HG02763 (cell line): ENCODE data around the gene HERPUD1.
"Not testable (repeated sequence)": the region's sequence is repeated elsewhere in the genome, so short reads cannot be mapped to it uniquely, and the experiment has no call there.

ENCODE experiments used
- ATAC-seq: cut with Tn5 transposase; IDR thresholded peaks from one replicate; pipeline ENCODE4 v1.9.1; 2021; ENCODE audit warnings: mild to moderate bottlenecking, moderate library complexity; ENCODE audit not compliant: unreplicated experiment

HERPUD1 gene

GRCh38 chr16:56933828-56934598 lies 2.1 kb downstream of the HERPUD1 start:
- no peak for ATAC-seq

- not testable (repeated sequence) for ATAC-seq
Observed at GRCh38 chr16:56934599-56935145, 2.7 kb downstream of the HERPUD1 start.

- ATAC-seq = no peak
Observed at GRCh38 chr16:56935201-56935600, 3.3 kb downstream of the HERPUD1 start.

DNA sequence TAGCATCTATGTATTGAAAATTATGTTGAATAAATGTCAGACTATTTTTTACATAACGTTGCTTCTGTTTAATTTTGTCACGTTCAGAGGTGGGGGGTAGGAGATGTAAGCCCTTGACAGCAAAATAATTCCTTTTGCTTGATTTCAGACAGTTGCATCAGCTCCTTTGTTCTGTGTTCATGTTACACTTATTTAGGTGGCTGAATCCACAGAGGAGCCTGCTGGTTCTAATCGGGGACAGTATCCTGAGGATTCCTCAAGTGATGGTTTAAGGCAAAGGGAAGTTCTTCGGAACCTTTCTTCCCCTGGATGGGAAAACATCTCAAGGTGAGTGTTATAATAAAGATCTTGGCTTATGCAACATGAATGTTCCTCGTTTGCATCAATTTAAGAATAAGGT lies 4.5 kb downstream of the HERPUD1 start:
- no peak for ATAC-seq

GRCh38 chr16:56936950-56937349 lies 5.0 kb downstream of the HERPUD1 start:
- no peak for ATAC-seq

DNA sequence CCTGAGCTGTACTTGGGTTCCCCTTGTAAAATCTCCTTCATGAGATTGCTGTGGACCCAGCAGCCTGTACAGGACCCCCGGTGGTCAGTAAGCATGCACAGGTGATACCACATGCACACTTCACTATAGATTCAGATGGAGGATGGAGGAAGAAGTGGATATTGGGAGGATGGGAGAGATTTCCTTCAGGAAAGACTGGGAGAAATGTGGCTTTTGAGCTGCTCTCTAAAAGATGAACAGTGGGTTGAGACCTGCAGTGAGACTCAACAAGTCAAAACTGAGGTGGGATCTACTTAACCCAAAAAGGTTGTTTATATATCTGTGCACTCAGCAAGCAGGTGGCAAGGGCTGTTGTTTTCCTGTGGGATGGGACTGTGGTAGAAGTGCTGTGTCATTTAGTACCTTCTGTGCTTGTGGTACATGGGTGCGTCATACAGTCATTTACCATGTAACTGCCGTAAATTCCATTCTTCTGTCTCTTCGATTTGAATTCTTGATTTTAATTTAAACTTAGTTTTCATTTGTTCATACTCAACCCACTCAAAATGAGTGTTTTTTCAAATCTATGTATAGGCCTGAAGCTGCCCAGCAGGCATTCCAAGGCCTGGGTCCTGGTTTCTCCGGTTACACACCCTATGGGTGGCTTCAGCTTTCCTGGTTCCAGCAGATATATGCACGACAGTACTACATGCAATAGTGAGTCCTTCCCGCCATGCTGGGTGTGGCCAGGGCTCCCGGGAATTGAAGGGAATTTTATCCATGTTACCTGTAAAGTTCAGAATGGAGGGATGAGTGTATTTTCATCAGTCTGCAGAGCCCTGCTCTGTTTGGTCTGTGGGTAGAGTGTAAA lies 6.9 kb downstream of the HERPUD1 start:
- ATAC-seq = no peak

DNA sequence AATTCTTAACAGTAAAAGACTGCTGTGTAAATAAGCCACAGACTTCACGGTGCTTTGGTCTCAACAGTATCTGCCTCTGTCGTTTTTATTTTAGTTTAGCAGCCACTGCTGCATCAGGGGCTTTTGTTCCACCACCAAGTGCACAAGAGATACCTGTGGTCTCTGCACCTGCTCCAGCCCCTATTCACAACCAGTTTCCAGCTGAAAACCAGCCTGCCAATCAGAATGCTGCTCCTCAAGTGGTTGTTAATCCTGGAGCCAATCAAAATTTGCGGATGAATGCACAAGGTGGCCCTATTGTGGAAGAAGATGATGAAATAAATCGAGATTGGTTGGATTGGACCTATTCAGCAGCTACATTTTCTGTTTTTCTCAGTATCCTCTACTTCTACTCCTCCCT lies 7.9 kb downstream of the HERPUD1 start:
- ATAC-seq = no peak

DNA sequence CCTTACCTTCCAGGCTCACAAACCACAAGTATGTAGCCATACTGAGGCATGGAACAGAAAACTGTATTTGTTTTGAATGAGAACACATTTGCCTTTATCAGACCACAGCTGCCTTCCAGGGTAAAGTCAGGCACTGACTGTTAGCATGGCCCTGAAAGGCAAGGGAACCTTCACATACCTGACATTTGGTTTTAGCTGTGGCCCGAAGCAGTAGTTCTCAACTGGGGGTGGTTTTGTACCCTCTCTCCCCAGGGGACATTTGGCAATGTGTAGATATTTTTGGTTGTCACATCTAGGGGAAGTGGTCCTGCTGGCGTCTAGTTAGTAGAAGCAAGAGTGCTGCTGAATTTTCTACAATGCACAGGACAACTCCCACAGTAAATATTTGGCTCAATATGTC lies 9.2 kb downstream of the HERPUD1 start:
- ATAC-seq = no peak

DNA sequence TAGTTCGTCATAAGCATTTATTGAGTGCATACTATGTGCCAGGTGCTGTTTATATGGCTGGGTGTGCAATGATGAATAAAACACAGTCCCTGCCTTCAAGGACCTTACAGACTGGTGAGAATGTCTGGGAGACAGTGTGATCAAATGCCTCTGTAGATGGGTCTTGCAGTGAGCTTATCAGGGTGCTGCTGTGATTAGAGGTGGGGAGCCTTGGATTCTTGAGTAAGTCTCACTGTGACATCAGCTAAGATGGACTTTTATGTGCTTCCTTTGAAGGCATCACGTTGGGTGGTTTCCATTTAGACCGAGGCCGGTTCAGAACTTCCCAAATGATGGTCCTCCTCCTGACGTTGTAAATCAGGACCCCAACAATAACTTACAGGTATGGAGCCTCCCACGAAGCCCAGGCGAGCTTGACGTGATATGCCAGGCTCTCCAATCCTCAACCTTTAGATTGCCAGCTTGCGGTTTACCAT lies 10.0 kb downstream of the HERPUD1 start:
- ATAC-seq = no peak

- no peak for ATAC-seq
Observed at GRCh38 chr16:56943761-56944375, 11.9 kb downstream of the HERPUD1 start.

DNA sequence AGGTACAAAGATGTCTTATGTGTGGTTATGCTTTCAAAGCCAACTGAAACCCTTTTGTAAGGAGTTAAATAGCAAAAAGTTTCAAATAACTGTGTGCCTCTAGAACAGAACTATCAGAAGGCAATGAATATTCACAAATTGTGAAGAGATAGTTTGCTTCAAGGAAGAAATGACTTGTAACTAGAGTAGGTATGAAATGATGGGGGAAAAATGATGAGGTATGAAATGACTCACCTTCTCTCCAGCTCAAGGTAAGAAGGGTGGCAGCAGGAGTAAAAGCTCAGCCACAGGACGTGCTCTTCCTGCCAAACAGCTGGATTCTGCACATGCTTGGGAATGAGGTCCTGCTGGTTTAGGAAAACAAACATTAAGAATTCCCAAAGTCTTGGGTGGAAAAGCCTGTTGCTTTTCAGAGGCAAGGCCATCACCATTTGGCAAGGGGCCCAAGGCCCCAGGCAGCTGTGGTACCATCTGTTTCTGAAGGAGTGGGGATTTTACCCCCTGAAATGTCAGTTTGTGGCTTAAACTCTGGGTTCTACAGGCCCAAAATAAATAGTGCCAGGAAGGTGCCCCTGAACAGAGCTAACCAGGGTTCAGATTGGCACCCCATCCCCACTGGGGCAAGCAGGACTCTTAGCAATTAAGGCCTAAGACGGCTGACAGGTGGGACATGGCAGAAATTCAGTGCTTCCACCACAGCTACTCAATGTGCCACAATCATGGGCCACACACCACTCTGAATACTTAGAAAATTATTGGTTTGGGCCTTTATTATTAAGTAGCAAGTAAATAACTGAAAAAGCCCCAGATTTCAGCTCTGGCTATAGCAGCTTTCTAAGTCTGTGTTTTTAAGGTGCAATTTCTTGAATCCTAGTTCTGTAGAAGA lies 13.3 kb downstream of the HERPUD1 start:
- ATAC-seq = no peak

DNA sequence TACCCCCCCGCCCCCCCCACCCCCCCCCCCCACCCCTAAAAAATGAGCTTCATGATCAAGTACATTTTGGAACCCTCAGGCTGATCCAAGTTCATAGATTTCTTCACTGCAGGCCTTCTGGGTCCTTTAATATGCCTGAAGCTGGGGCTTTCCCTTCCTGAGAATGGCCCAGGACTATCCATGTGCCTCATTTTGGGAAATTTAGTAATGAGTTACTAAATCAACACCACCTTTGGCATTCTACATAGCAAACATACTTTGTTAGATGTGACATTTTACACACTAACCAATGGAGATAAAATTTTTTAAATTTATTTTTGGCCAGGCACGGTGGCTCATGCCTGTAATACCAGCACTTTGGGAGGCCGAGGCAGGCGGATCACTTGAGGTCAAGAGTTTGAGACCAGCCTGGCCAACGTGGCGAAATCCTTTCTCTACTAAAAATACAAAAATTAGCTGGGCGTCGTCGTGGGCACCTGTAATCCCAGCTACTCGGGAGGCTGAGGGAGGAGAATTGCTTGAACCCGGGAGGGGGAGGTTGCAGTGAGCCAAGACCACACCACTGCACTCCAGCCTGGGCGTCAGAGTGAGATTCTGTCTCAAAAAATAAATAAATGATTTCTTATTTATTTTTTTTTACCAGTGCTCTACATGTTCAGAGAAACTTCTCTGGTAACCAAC lies 14.0 kb downstream of the HERPUD1 start:
- no peak for ATAC-seq

GRCh38 chr16:56946767-56947603 lies 15.0 kb downstream of the HERPUD1 start:
- no peak for ATAC-seq

- no peak for ATAC-seq
Observed at GRCh38 chr16:56947604-56947995, 15.7 kb downstream of the HERPUD1 start.

DNA sequence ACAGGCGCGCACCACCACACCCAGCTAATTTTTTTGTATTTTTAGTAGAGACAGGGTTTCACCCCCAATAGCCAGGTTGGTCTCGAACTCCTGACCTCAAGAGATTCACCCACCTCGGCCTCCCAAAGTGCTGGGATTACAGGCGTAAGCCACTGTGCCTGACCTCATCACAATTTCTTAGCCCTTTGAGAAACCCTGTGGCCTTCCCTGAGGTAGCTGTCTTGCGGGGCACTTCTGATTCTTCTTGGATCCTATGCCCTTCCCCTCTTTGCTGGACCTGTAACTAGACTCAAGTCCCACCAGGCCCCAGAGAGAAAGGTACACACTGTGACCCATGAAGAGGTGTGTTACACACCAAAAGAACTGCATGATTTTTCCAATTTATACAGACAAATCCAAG lies 16.3 kb downstream of the HERPUD1 start:
- no peak for ATAC-seq

DNA sequence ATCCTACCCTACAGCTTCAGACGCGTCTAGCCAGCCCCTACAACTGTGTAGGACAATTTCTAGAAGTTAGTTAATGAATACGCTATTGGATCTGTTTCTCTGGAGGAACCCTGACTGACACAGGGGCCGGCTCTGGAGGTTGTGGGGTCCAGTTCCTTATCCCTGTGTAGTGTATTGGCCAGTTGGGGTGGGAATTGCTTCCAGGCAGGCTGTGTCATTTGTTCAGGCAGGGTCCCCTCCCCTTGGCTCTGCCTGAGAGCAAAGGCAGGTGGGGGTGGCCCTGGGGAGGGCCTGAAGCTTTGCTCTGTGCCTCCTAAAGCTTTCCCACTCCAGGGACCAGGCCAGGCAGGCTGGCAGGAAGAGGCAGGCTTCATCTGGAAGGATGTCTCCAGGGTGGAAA lies 18.1 kb downstream of the HERPUD1 start:
- ATAC-seq = no peak

DNA sequence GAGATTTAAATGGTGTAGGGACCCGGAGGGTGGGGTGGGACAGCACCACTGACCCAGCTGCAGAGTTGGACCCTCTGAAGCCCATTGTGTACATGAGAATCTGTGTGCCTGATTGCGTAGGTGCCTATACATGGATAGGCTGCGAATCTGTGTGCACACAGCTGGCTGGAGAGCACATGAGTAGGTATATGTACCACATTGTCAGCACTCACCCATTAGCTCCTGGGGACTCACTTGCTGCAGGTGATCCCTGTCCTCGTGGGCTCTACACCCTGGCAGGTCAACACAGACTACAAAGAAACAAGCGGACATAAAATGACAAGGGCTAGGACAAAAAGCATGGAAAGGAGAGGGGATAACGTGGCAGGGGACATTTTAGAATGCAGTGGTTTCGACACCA lies 18.5 kb downstream of the HERPUD1 start:
- ATAC-seq = no peak

DNA sequence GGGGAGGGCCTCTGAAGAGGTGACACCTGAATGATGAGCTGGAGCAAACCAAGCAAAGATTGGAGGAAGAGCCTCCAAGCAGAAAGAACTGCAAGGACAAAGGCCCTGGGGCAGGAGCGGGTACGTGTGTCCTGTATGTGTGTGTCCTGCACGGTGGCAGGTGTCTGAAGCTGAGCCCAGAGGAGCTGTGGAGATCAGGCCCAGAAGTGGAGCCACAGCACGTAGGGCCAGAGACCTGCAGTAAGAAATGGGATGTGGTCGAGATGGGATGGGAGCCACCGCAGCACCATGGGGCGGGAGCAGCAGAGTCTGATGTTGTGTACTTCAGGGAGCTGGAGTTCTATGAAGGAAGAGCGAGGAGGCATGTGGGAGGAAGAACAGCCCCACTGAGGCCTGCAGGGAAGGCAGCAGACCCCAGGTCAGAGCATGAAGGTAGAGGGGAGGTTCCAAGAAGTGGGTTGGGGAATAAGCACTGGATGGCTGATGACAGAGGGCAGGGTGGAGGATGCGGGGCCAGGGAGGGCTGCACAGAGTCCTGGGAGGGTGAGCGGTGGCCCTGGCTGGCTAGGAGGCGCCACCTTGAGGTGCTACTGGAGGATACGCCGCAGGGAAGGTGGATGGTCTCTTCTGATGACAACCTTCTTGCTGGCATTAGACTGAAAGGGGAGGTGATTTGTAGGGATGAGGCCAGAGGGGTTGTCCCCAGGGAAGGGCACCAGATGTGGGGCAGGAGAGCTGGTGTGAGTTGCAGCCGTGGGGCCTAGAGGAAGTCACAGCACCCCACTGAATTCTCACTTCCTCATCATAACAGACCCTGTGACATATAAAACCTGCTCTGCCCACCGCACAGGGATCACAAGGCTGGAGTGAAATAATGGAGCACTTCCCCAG lies 19.2 kb downstream of the HERPUD1 start:
- peak; percentile 39 for ATAC-seq
